ENCODE data around the gene GARNL3. TPM values are rescaled to one million over a fixed set of nuclear protein-coding genes. Genes with fewer than 3 reads are reported as not detected.

GARNL3 gene
- total RNA-seq, 2 experiments from 2014 or later = 16.1 to 17.2 TPM

GRCh38 chr9:127411122-127411521 lies 146.5 kb downstream of the GARNL3 start:
- TF ChIP-seq, protein P1, sequence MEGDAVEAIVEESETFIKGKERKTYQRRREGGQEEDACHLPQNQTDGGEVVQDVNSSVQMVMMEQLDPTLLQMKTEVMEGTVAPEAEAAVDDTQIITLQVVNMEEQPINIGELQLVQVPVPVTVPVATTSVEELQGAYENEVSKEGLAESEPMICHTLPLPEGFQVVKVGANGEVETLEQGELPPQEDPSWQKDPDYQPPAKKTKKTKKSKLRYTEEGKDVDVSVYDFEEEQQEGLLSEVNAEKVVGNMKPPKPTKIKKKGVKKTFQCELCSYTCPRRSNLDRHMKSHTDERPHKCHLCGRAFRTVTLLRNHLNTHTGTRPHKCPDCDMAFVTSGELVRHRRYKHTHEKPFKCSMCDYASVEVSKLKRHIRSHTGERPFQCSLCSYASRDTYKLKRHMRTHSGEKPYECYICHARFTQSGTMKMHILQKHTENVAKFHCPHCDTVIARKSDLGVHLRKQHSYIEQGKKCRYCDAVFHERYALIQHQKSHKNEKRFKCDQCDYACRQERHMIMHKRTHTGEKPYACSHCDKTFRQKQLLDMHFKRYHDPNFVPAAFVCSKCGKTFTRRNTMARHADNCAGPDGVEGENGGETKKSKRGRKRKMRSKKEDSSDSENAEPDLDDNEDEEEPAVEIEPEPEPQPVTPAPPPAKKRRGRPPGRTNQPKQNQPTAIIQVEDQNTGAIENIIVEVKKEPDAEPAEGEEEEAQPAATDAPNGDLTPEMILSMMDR (conservative IDR thresholded peaks at IDR 0.05; ENCODE audit: low read length) = no peak
- TF ChIP-seq EZH2phosphoT487 (IDR thresholded peaks at IDR 0.05; ENCODE audit: borderline replicate concordance, low read depth, low read length) = no peak
- intact Hi-C loops (cut with micrococcal nuclease; ENCODE audit: unreplicated experiment) = no loop called here
- Histone ChIP-seq H3K27ac (ENCODE audit: low read depth, low read length, poor library complexity, severe bottlenecking) (no peak overlapping the region), H3K4me1 (ENCODE audit: insufficient read depth, low read length, poor library complexity, severe bottlenecking) (no peaks in the 10 kb centered on the region), H3K4me3 (ENCODE audit: low read depth, low read length, poor library complexity, severe bottlenecking) (no peak overlapping the region), H3K9me3 (ENCODE audit: low read length) (no peaks in the 10 kb centered on the region), H3K36me3 (ENCODE audit: insufficient read depth, low read length) (no peaks in the 10 kb centered on the region), H2AFZ (ENCODE audit: low read length) (no peak overlapping the region), H4K20me1 (ENCODE audit: insufficient read depth, low read length) (no peaks in the 10 kb centered on the region), H3K79me2 (ENCODE audit: insufficient read depth, low read depth, low read length) (no peaks in the 10 kb centered on the region), H3K4me2 (ENCODE audit: low read length) (no peak overlapping the region), H3K9me2 (ENCODE audit: insufficient read depth, low read length) (no peaks in the 10 kb centered on the region)
- no peak for DNase-seq (ENCODE audit: low spot score)
- POLR2A ChIA-PET = no interaction called here
- CTCF ChIA-PET (ENCODE audit: unreplicated experiment) = no interaction called here
- BruUV-seq (replicated peaks) = no TSS peak

DNA sequence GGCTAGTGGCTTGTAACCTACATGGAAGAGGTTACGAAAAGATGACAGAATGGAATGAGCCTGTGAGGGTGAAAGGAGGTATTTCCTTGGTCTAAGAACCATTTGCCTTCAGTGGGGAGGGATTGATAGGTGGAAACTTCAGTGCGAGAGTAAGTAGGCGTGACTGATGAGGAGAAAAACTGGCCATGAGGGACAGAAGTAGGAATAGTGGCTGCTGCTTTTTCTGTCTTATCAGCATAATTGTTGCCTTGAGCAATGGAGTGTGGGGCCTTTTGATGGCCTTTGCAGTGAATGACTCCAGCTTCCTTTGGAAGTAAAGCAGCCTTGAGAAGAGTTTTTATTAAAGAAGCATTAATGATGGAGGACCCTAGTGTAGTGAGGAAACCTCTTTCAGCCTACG lies 150.6 kb downstream of the GARNL3 start:
- no peak overlapping the region for H2AFZ ChIP-seq (ENCODE audit: low read length)
- ChIA-PET CTCF (ENCODE audit: unreplicated experiment) (interaction anchor here (0.9 kb wide), 1 partner anchor 18 kb away, joined by 4 read pairs; the partner anchor contains the start of gene SLC2A8), POLR2A (interaction anchor here (0.7 kb wide), 1 partner anchor 18 kb away, joined by 3 read pairs; the partner anchor contains the start of gene SLC2A8)
- no peak overlapping the region for H3K27ac ChIP-seq (ENCODE audit: low read depth, low read length, poor library complexity, severe bottlenecking)
- no peaks in the 10 kb centered on the region for H3K79me2 ChIP-seq (ENCODE audit: insufficient read depth, low read depth, low read length)
- no peaks in the 10 kb centered on the region for H3K36me3 ChIP-seq (ENCODE audit: insufficient read depth, low read length)
- intact Hi-C loops (cut with micrococcal nuclease; ENCODE audit: unreplicated experiment) = no loop called here
- TF ChIP-seq, protein P1 (conservative IDR thresholded peaks at IDR 0.05; ENCODE audit: low read length) = no peak
- TF ChIP-seq EZH2phosphoT487 (IDR thresholded peaks at IDR 0.05; ENCODE audit: borderline replicate concordance, low read depth, low read length) = no peak
- H3K9me3 ChIP-seq (ENCODE audit: low read length) = no peaks in the 10 kb centered on the region
- no peak overlapping the region for H3K4me2 ChIP-seq (ENCODE audit: low read length)
- no peak overlapping the region for H3K4me3 ChIP-seq (ENCODE audit: low read depth, low read length, poor library complexity, severe bottlenecking)
- no peaks in the 10 kb centered on the region for H3K9me2 ChIP-seq (ENCODE audit: insufficient read depth, low read length)
- DNase-seq (ENCODE audit: low spot score) = no peak
- H4K20me1 ChIP-seq (ENCODE audit: insufficient read depth, low read length) = no peaks in the 10 kb centered on the region
- no TSS peak for BruUV-seq (replicated peaks)
- no peaks in the 10 kb centered on the region for H3K4me1 ChIP-seq (ENCODE audit: insufficient read depth, low read length, poor library complexity, severe bottlenecking)

DNA sequence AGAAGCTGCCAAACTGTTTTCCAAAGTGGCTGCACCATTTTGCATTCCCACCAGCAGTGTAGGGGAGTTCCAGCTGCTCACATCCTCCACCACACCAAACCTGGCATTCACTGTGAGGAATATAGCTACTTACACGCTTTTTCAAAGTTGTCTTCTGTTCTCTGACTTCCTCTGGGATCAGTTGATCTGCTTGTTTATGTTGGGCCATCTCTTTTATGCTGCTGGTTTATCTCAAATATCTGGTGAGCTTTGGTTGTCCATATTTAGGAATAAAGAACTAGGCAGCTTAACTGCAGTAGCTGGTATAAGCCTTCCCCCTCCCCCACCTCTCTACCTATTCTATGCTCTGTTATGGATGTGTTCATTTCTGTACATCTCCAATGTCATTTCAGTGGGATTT lies 151.1 kb downstream of the GARNL3 start:
- no peaks in the 10 kb centered on the region for H3K36me3 ChIP-seq (ENCODE audit: insufficient read depth, low read length)
- no TSS peak for BruUV-seq (replicated peaks)
- no peaks in the 10 kb centered on the region for H3K9me3 ChIP-seq (ENCODE audit: low read length)
- no peaks in the 10 kb centered on the region for H3K9me2 ChIP-seq (ENCODE audit: insufficient read depth, low read length)
- no peaks in the 10 kb centered on the region for H4K20me1 ChIP-seq (ENCODE audit: insufficient read depth, low read length)
- ChIA-PET POLR2A (interaction anchor here (0.7 kb wide), 1 partner anchor 19 kb away, joined by 3 read pairs; the partner anchor contains the start of gene SLC2A8), CTCF (ENCODE audit: unreplicated experiment) (interaction anchor here (0.9 kb wide), 1 partner anchor 19 kb away, joined by 4 read pairs; the partner anchor contains the start of gene SLC2A8)
- no peaks in the 10 kb centered on the region for H3K4me1 ChIP-seq (ENCODE audit: insufficient read depth, low read length, poor library complexity, severe bottlenecking)
- no peak overlapping the region for H3K4me3 ChIP-seq (ENCODE audit: low read depth, low read length, poor library complexity, severe bottlenecking)
- no peak overlapping the region for H3K4me2 ChIP-seq (ENCODE audit: low read length)
- intact Hi-C loops (cut with micrococcal nuclease; ENCODE audit: unreplicated experiment) = no loop called here
- no peak overlapping the region for H3K27ac ChIP-seq (ENCODE audit: low read depth, low read length, poor library complexity, severe bottlenecking)
- no peak for DNase-seq (ENCODE audit: low spot score)
- no peaks in the 10 kb centered on the region for H3K79me2 ChIP-seq (ENCODE audit: insufficient read depth, low read depth, low read length)
- TF ChIP-seq EZH2phosphoT487 (IDR thresholded peaks at IDR 0.05; ENCODE audit: borderline replicate concordance, low read depth, low read length) = no peak
- TF ChIP-seq, protein P1 (conservative IDR thresholded peaks at IDR 0.05; ENCODE audit: low read length) = no peak
- no peak overlapping the region for H2AFZ ChIP-seq (ENCODE audit: low read length)

All from OCI-LY7 (cell line).